Suprapubic skin (tissue), 4 donors: ENCODE measurements around the gene CLNS1A. TPM values are rescaled to one million over a fixed set of nuclear protein-coding genes. Genes with fewer than 3 reads are reported as not detected.

Experiments
- DNase-seq, 2 donors: peaks; one replicate each; pipeline ENCODE4 v3.0.0-alpha.2; 2019; ENCODE audit warnings: low spot score in 2 of 2
- H3K27ac ChIP-seq: fragments of 200-600 bp; sonication (generic); one replicate; pipeline ENCODE4 v1.5.1; 2019
- H3K27me3 ChIP-seq: fragments of 200-600 bp; sonication (generic); one replicate; pipeline ENCODE4 v1.5.1; 2019
- H3K36me3 ChIP-seq: fragments of 200-600 bp; sonication (generic); one replicate; pipeline ENCODE4 v1.5.1; 2019
- H3K4me1 ChIP-seq: fragments of 200-600 bp; sonication (generic); one replicate; pipeline ENCODE4 v1.5.1; 2019
- H3K4me3 ChIP-seq: fragments of 200-600 bp; sonication (generic); one replicate; pipeline ENCODE4 v1.5.1; 2019; ENCODE audit warnings: mild to moderate bottlenecking
- H3K9me3 ChIP-seq: fragments of 200-600 bp; sonication (generic); one replicate; pipeline ENCODE4 v1.5.1; 2019
- CTCF ChIP-seq, 2 donors: fragments of 200-600 bp in 1 of 2; fragments of 450-650 bp in 1 of 2; sonication (generic) in 1 of 2; IDR thresholded peaks; one replicate each; pipeline ENCODE4 v1.5.1; 2016 to 2019; ENCODE audit warnings: antibody characterized with exemption in 2 of 2, mild to moderate bottlenecking in 1 of 2, moderate library complexity in 1 of 2
- EP300 ChIP-seq: sonication (generic); formaldehyde crosslinking; IDR thresholded peaks from one replicate; pipeline ENCODE4 v1.6.1; 2017; ENCODE audit warnings: antibody characterized with exemption
- POLR2A ChIP-seq, 2 donors: fragments of 450-650 bp; IDR thresholded peaks; one replicate each; pipeline ENCODE4 v1.6.1; 2017; ENCODE audit warnings: antibody characterized with exemption in 2 of 2, mild to moderate bottlenecking in 2 of 2, moderate library complexity in 2 of 2
- POLR2AphosphoS5 ChIP-seq, 3 donors: sonication (generic); formaldehyde crosslinking; IDR thresholded peaks; one replicate each; pipeline ENCODE4 v1.6.1; 2017; ENCODE audit warnings: antibody characterized with exemption in 3 of 3
- WGBS: methylation state at CpG from one replicate; pipeline ENCODE4 v1.1.5; 2018; 5-methylcytosine and 5-hydroxymethylcytosine counted together
- total RNA-seq, 4 donors: library from RNA; depleted of rRNA; stranded (reverse); fragments of >200 nt; gene quantifications; one replicate each; pipeline ENCODE4 v1.1.0, GENCODE V29; 2016

CLNS1A gene
- total RNA-seq, 4 donors from 2014 or later: 36.6 to 88.1 (median 69.2) TPM

- Histone ChIP-seq H3K27ac (no peak overlapping the region), H3K4me3 (no peak overlapping the region), H3K9me3 (no peaks in the 10 kb centered on the region), H3K36me3 (no peaks in the 10 kb centered on the region), H3K4me1 (no peaks in the 10 kb centered on the region), H3K27me3 (no peaks in the 10 kb centered on the region)
- DNase-seq: no peak
- WGBS: 92% methylated on average over 2 of the region's 3 CpGs
- TF ChIP-seq POLR2AphosphoS5 (IDR thresholded peaks at IDR 0.05) (no peak), CTCF (IDR thresholded peaks at IDR 0.05) (no peak), POLR2A (IDR thresholded peaks at IDR 0.05) (no peak), EP300 (no peak)
Observed at GRCh38 chr11:77568916-77569675, 68.5 kb downstream of the CLNS1A start.

- DNase-seq: no peak
- H3K9me3 ChIP-seq: no peaks in the 10 kb centered on the region
- no peaks in the 10 kb centered on the region for H3K4me1 ChIP-seq
- no peak for TF ChIP-seq EP300
- no peak for TF ChIP-seq POLR2A (IDR thresholded peaks at IDR 0.05)
- TF ChIP-seq CTCF (IDR thresholded peaks at IDR 0.05): no peak
- TF ChIP-seq POLR2AphosphoS5 (IDR thresholded peaks at IDR 0.05): no peak
- 91% methylated on average over 4 of the region's 4 CpGs for WGBS
- H3K36me3 ChIP-seq: no peaks in the 10 kb centered on the region
- H3K27ac ChIP-seq: no peak overlapping the region
- no peaks in the 10 kb centered on the region for H3K27me3 ChIP-seq
- no peak overlapping the region for H3K4me3 ChIP-seq
Observed at GRCh38 chr11:77568306-77568705, 69.3 kb downstream of the CLNS1A start.

Other genes with a start within 250 kb of the CLNS1A start
- 10 to 100 TPM; 23.4 to 47.9 (median 28.9) TPM for gene PAK1, start 163.7 kb downstream of the CLNS1A start, total RNA-seq
- under 1 TPM in 3 of 4 donors, not detected in 1; 0.55 to 0.76 (median 0.59) TPM for gene AQP11, start 47.8 kb downstream of the CLNS1A start, total RNA-seq
- gene RSF1, start 182.9 kb upstream of the CLNS1A start, total RNA-seq: 100 to 1,000 TPM in 1 of 4 donors, 10 to 100 TPM in 3; 27.5 to 121 (median 45.5) TPM
- 10 to 100 TPM; 14.6 to 47.9 (median 36.7) TPM for gene AAMDC, start 183.3 kb upstream of the CLNS1A start, total RNA-seq